ENCODE data around the gene EXOC7.
"Not testable (repeated sequence)": the region's sequence is repeated elsewhere in the genome, so short reads cannot be mapped to it uniquely, and the experiment has no call there.

Gene EXOC7

DNA sequence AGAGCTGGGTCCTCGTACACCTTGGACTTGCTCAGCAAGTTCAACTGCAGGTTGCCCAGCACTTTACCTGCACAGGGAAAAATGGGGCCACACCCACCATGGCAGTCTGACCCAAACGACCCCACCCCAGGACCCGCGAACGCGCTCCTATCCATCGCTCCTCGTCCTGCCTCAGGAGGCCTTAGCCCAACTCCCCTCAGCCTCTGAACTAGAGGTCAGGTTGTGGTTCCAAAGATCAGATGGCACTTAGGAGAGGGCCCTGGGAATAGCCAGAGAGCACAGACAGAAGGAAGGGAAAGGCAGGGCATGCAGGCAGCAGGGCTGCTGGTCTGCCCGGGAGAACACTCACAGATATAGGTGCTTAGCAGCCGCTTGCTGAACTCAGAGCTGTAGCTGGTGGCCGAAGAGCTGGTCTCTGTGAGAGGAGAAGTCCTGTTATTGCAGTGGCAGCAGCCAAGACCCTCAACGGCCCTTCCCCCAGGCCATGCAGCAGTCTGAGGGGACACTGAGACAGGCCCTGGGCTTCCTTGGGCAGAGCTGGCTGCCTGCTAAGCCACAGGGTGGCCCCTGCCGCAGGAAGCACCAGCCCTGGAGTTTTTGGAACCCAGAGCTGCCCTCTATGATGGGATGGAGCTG, 17.7 kb downstream of the EXOC7 start:
- no peak for DNase-seq

- DNase-seq = no peak
Observed at GRCh38 chr17:76085066-76085730, 18.4 kb downstream of the EXOC7 start.

- DNase-seq = no peak
Observed at GRCh38 chr17:76083536-76084182, 19.9 kb downstream of the EXOC7 start.

GRCh38 chr17:76082326-76083251, 21.0 kb downstream of the EXOC7 start:
- no peak for DNase-seq

- DNase-seq = no peak
Observed at GRCh38 chr17:76081295-76082210, 22.0 kb downstream of the EXOC7 start.

- DNase-seq = no peak
Observed at GRCh38 chr17:76080768-76081287, 22.8 kb downstream of the EXOC7 start.

DNA sequence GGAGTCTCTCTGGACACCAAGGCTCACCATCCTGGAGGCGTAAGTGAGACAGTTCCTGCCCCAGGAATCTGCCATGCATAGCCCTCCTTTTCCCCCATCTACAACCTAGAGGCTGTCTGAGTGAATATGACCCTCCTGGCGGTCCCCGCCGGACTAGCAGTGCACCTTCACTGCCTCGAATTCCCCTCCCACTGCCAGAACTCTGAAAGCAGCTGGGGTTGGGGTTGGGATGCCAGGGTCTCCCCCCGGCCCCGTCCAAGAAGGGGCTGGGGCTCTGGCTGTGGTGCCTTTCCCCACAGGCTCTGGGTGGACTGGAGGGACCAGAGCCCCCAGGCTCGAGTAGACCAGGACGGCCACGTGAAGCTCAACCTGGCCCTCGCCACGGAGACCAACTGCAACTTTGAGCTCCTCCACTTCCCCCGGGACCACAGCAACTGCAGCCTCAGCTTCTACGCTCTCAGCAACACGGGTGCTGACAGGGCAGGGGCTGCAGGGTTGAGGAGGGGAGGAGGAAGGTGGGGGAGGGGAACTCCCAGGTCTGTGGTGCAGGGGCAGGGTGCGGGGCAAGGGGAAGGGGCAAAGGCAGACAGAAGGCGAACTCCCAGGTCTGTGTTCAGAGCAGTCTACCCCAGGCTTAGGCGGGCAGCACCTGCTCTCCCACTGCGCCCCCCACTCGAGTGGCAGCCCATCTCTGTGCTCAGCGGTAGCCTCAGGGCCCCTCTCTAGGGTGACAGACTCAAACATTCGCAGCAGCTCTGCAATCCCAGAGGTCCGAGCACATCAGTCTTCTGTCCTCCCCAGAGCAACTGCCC, 23.4 kb downstream of the EXOC7 start:
- no peak for DNase-seq

DNA sequence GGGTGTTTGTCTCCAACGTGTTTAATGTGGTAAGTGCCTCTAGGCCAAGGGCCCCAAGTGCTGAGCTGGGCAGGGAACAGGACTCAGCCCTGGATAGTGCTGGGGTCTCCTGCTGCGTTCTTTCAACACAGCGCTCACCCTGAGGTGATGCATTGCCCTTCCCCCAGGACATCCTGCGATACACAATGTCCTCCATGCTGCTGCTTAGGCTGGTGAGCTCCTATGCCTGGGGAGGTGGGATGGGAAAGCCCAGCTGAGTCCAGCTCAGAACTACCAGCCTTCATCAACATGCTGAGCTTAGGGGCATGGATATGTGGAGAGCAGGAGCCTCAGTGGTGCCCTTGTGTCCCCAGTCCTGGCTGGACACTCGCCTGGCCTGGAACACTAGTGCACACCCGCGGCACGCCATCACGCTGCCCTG, 24.0 kb downstream of the EXOC7 start:
- DNase-seq = no peak

DNA sequence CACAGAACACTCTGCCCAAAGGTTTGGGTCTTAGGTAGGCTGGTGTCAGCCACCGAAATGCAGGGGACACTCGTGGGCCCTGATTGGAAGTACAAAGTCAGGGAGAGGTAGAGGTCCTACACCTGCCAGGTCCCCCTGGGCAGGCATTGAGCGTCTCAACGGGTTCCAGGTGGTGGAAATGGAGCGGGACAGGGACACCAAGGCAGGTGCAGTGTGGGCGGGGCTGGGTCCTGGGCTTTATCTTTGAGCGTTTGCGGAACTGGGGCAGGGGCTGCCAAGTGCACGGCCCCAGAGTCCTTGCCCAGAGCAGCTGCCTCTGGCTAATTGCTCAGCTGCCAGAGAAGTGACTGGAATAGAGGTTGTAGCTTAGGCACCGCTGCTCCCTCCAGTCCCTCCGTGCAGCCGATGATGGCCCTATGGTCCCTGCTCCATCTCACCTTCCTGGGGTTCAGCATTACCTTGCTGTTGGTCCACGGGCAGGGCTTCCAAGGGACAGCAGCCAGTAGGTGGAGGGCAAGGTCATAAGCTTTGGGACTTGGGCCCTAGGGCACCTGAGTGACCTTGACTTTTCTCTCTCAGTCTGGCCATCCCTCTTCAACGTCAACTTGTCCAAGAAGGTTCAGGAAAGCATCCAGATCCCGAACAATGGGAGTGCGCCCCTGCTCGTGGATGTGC, 24.6 kb downstream of the EXOC7 start, which contains the start of gene ZACN:
TSS of gene ZACN (plus strand) at position 323 of the 675 bp plus-strand sequence. CDS start at position 406, 83 bp downstream.
- no peak for DNase-seq

DNA sequence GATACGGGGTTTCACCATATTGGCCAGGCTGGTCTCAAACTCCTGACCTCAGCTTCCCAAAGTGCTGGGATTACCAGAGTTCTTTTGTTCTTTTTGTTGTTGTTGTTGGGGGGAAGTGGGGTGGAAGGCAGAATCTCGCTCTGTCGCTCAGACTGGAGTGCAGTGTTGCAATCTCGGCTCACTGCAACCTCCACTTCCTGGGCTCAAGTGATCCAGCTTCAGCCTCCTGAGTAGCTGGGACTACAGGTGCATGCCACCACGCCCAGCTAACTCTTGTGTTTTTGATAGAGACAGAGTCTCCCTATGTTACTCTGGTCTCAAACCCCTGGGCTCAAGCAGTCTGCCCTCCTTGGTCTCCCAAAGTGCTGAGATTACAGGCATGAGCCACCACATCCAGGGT, 25.2 kb downstream of the EXOC7 start:
- not testable (repeated sequence) for DNase-seq

- DNase-seq = no peak
Observed at GRCh38 chr17:76077584-76078110, 25.9 kb downstream of the EXOC7 start.

DNA sequence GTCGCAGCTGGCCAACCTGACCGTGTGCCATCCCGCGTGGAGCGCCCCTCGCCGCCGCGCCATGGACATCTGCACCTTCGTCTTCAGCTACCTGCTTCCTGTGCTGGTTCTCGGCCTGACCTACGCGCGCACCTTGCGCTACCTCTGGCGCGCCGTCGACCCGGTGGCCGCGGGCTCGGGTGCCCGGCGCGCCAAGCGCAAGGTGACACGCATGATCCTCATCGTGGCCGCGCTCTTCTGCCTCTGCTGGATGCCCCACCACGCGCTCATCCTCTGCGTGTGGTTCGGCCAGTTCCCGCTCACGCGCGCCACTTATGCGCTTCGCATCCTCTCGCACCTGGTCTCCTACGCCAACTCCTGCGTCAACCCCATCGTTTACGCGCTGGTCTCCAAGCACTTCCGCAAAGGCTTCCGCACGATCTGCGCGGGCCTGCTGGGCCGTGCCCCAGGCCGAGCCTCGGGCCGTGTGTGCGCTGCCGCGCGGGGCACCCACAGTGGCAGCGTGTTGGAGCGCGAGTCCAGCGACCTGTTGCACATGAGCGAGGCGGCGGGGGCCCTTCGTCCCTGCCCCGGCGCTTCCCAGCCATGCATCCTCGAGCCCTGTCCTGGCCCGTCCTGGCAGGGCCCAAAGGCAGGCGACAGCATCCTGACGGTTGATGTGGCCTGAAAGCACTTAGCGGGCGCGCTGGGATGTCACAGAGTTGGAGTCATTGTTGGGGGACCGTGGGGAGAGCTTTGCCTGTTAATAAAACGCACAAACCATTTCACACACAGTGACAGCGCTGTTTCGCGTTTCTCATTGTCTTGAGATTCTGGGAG, 26.6 kb downstream of the EXOC7 start:
- no peak for DNase-seq

DNA sequence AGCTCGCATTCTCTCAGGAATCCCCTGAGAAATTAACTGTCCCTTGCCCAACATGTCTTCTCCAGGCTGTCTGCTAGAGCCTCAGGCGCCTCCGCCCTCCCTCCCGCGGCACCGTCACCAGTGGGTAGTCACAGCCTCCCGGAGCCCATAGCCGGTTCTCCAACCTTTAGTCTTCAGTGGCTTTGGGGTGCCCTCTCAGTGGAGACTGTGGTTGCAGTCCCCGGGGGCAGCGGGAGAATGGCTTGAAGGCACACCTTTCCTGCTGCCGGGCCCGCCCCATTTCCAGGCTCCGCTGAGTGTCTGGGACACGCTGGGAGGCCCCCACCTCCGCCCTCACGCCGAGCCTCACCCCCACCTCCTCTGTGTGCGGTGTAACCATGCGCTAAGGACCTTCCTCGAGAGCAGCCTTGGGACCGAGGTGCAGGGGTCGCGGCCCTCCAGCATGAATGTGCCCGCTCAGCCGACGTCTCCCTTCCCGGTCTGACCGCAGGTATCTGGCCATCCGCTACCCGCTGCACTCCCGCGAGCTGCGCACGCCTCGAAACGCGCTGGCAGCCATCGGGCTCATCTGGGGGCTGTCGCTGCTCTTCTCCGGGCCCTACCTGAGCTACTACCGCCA, 27.3 kb downstream of the EXOC7 start:
- no peak for DNase-seq

DNA sequence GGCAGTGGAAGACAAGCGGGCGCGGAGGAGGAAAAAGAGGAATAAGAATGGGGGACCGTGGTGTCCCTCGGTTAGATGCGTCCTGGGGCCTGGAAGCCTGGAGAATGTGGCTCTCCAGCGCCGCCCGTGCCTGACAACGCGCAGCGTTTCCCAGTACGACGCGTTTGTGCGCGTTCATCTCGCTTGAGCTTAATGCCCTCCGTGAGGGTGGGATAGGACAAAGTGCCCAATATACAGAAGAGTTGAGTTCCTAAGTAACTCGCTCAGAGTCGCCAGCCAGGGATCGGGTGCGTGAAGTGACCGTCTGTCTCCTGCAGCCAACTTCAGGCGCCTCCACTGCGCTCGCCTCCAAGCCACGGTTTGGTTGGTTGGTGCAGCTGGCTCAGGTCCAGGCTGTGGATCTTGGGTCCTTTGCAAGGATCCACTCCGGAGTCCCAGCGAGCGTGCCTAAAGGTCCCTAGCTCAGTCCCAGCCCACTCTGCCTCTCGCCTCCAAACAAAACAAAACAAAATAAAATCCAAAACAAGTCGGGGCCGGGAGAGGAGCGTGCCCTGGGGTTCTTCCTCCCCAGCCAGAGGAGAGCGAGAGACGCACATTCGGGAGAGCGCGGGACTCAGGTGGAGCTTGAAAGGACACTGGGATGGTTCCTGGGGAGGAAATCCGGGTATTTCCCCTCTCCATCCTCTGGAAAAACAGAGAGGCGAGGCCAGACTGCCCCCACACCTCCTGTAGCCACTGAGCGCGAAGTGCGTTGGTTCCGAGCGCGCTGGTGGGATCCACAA, 28.0 kb downstream of the EXOC7 start:
- DNase-seq = no peak

DNA sequence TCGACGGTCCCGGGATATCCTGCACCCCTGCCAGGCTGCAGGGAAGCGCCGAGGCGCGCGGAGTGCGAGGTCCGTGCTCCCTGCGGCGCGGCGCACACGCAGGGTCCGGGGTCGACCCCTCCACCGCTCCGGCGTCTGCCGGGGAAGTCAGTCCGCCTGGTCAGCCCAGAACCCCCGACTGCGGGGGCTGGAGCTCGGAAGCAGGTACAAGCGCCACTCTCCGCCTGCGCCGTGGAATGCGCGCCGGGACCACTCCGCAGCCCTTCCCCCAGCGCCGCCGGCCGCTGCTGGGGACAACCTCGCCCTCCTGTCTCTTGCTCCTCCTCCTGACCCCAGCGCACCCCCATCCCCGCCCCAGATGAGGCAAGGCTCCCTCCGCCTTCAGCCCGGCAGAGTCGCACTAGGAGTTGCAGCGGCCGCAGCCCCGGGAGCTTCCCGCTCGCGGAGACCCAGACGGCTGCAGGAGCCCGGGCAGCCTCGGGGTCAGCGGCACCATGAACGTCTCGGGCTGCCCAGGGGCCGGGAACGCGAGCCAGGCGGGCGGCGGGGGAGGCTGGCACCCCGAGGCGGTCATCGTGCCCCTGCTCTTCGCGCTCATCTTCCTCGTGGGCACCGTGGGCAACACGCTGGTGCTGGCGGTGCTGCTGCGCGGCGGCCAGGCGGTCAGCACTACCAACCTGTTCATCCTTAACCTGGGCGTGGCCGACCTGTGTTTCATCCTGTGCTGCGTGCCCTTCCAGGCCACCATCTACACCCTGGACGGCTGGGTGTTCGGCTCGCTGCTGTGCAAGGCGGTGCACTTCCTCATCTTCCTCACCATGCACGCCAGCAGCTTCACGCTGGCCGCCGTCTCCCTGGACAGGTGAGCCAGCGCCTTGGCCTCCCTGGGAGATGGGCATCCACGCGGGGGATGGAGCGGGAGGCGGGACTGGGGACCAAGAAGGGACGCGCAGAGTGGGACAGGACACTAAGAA, 28.9 kb downstream of the EXOC7 start, which contains the start of gene GALR2:
TSS of gene GALR2 (plus strand) at position 392 of the 974 bp plus-strand sequence. CDS start at position 495, 103 bp downstream.
- DNase-seq = no peak

Data from stimulated activated naive CD4-positive, alpha-beta T cell treated with Interleukin-2 at 50 U/mL for 16 hours (primary cell).